B cell (primary cell): Measurements from ENCODE around the gene TTC32. TPM values are rescaled to one million over a fixed set of nuclear protein-coding genes. Genes with fewer than 3 reads are reported as not detected.

Experiments
- ATAC-seq: fragments of 200-7000 bp; cut with Tn5 transposase; one replicate; pipeline ENCODE4 v1.10.0; 2021; ENCODE audit warnings: low read depth, mild to moderate bottlenecking, moderate number of reproducible peaks, moderate library complexity
- CTCF ChIA-PET: fragments of 350-600 bp; sonication (Branson Sonifier 250); formaldehyde crosslinking; loops from one replicate; lab custom pipeline; 2021; ENCODE audit warnings: antibody characterized with exemption, inconsistent platforms; lab: Charles Lee
- POLR2A ChIA-PET: fragments of 350-600 bp; sonication (Branson Sonifier 250); formaldehyde crosslinking; loops from one replicate; lab custom pipeline; 2021; ENCODE audit warnings: antibody characterized with exemption; lab: Charles Lee
- DNase-seq: peaks from one replicate; pipeline ENCODE4 v3.0.0; 2013
- H2AFZ ChIP-seq: 2 replicates; pipeline ENCODE4 v1.6.1; 2012; ENCODE audit warnings: mild to moderate bottlenecking, low read depth, low read length; ENCODE audit not compliant: insufficient read depth, poor library complexity, severe bottlenecking
- H3K27ac ChIP-seq, 2 donors: 1 replicate in 1 of 2; 2 replicates in 1 of 2; pipeline ENCODE4 v1.5.1; 2012 to 2013; ENCODE audit warnings: low read length in 2 of 2, mild to moderate bottlenecking in 2 of 2, moderate library complexity in 1 of 2
- H3K27me3 ChIP-seq, 4 experiments: fragments of 200-600 bp in 1 of 4; sonication (generic) in 1 of 4; replicated peaks in 1 of 4; 1 replicate in 2 of 4; 2 replicates in 2 of 4; pipeline versions ENCODE4 v1.6.1 to v1.7.0; 2013 to 2016; ENCODE audit warnings: low read length in 3 of 4, mild to moderate bottlenecking in 2 of 4, mixed read lengths in 1 of 4, moderate library complexity in 1 of 4; ENCODE audit not compliant: insufficient read depth in 4 of 4, control insufficient read depth in 3 of 4; ENCODE audit errors: control extremely low read depth in 1 of 4
- H3K36me3 ChIP-seq, 2 experiments: replicated peaks in 1 of 2; 1 replicate in 1 of 2; 2 replicates in 1 of 2; pipeline versions ENCODE4 v1.6.1 to v1.7.1; 2013; ENCODE audit warnings: low read length in 1 of 2; ENCODE audit not compliant: insufficient read depth in 2 of 2, control insufficient read depth in 1 of 2; ENCODE audit errors: control extremely low read depth in 1 of 2, extremely low read depth in 1 of 2
- H3K4me1 ChIP-seq, 2 donors: fragments of 200-600 bp in 1 of 2; sonication (generic) in 1 of 2; 1 replicate in 1 of 2; 2 replicates in 1 of 2; pipeline versions ENCODE4 v1.5.1 to v1.6.1; 2013 to 2017; ENCODE audit warnings: low read length in 2 of 2; ENCODE audit not compliant: control insufficient read depth in 2 of 2, insufficient read depth in 2 of 2
- H3K4me2 ChIP-seq: replicated peaks from 2 replicates; pipeline ENCODE3; 2012; ENCODE audit warnings: mild to moderate bottlenecking, low read depth, low read length; ENCODE audit not compliant: poor library complexity, severe bottlenecking
- H3K4me3 ChIP-seq, 5 experiments: fragments of 200-600 bp in 1 of 5; sonication (generic) in 1 of 5; 1 replicate in 3 of 5; 2 replicates in 2 of 5; pipeline versions ENCODE4 v1.5.1 to v1.7.0; 2011 to 2016; ENCODE audit warnings: low read length in 4 of 5, mild to moderate bottlenecking in 4 of 5, low read depth in 2 of 5, control low read depth in 1 of 5, moderate library complexity in 1 of 5; ENCODE audit not compliant: insufficient read depth in 1 of 5; ENCODE audit errors: control extremely low read depth in 1 of 5, extremely low read depth in 1 of 5
- H3K79me2 ChIP-seq: fragments of 200-600 bp; sonication (generic); one replicate; pipeline ENCODE4 v1.6.0; 2016; ENCODE audit warnings: low read length; ENCODE audit not compliant: control insufficient read depth, insufficient read depth
- H3K9ac ChIP-seq: fragments of 200-600 bp; sonication (generic); 2 replicates; pipeline ENCODE4 v1.6.1; 2017; ENCODE audit warnings: mild to moderate bottlenecking, low read length, moderate library complexity
- H3K9me3 ChIP-seq, 3 donors: one replicate each; pipeline versions ENCODE4 v1.6.1 to v1.7.1; 2013; ENCODE audit warnings: low read length in 2 of 3; ENCODE audit not compliant: control insufficient read depth in 2 of 3, insufficient read depth in 1 of 3; ENCODE audit errors: control extremely low read depth in 1 of 3
- H4K20me1 ChIP-seq: 2 replicates; pipeline ENCODE4 v1.6.0; 2012; ENCODE audit warnings: mild to moderate bottlenecking, low read length; ENCODE audit not compliant: insufficient read depth, control insufficient read depth, poor library complexity, severe bottlenecking
- H3K27ac Mint-ChIP-seq: one replicate; pipeline ENCODE4 v1.8.0; 2021; ENCODE audit warnings: mixed read lengths
- H3K27me3 Mint-ChIP-seq: one replicate; pipeline ENCODE4 v1.8.0; 2021; ENCODE audit warnings: mixed read lengths
- H3K4me1 Mint-ChIP-seq: one replicate; pipeline ENCODE4 v1.8.0; 2021; ENCODE audit warnings: mixed read lengths
- H3K4me3 Mint-ChIP-seq: one replicate; pipeline ENCODE4 v1.8.0; 2021; ENCODE audit warnings: mixed read lengths
- H3K9me3 Mint-ChIP-seq: one replicate; pipeline ENCODE4 v1.8.0; 2022; ENCODE audit warnings: mixed read lengths; ENCODE audit not compliant: insufficient read depth
- EZH2 ChIP-seq: IDR thresholded peaks from 2 replicates; pipeline ENCODE4 v1.6.1; 2012; ENCODE audit warnings: borderline replicate concordance, low read depth, mild to moderate bottlenecking, moderate library complexity, low read length; ENCODE audit not compliant: insufficient read depth, poor library complexity, severe bottlenecking
- WGBS: methylation state at CpG from one replicate; pipeline ENCODE4 v1.1.5; 2013; ENCODE audit warnings: missing lambda C conversion rate; ENCODE audit not compliant: insufficient coverage; 5-methylcytosine and 5-hydroxymethylcytosine counted together
- intact Hi-C: fragments of 100-400 bp; cut with micrococcal nuclease; formaldehyde crosslinking; loops from one replicate; pipeline ENCODE4 v1.10.0; 2022
- polyA plus RNA-seq: library from polyadenylated mRNA; depleted of rRNA; stranded (reverse); fragments of >200 nt; gene quantifications from 2 replicates; pipeline ENCODE4 v1.2.3, GENCODE V29; 2012
- total RNA-seq, 2 donors: library from RNA; stranded (reverse); fragments of 120-200 nt in 1 of 2; gene quantifications; 1 replicate in 1 of 2; 2 replicates in 1 of 2; pipeline versions ENCODE4 v1.2.3 to v1.2.4, GENCODE V29; 2013 to 2022
- TF ChIP-seq, protein P1 (sequence below): fragments of 200-600 bp; IDR thresholded peaks from one replicate; pipeline ENCODE4 v1.8.0; 2022; ENCODE audit warnings: antibody characterized with exemption, mild to moderate bottlenecking

The TTC32 gene
- total and polyA plus RNA-seq, 2 donors (not counting 1 experiment from before 2014, with no cell fraction given), result 27.7 to 38.1 TPM

DNA sequence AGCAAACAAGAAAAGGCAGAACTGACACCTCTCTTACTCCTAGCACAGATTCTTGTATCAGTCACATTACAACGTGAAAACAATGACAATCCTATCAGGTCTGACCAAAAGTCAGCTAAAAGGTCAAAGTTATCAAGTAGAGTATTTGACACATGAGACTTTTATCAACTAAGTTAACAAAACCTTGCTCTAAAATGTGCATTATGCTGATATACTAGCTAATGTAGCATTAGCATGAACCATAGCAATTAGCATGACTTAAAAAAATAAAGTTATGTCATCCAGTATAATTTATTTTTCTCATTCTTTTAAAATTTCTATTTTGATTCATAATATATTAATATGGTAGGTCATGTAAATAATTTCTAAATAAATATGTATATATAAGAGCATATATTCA, 41.4 kb upstream of the TTC32 start:
- H3K4me2 ChIP-seq, result no peak overlapping the region
- H3K4me1 ChIP-seq, result no peaks in the 10 kb centered on the region
- H3K36me3 ChIP-seq, result peaks cover 0 to 1% of the 10 kb centered on the region in 2 experiments
- H3K27me3 Mint-ChIP-seq, result no peaks in the 10 kb centered on the region
- intact Hi-C loops, result no loop called here
- TF ChIP-seq EZH2, result no peak
- TF ChIP-seq, protein P1, sequence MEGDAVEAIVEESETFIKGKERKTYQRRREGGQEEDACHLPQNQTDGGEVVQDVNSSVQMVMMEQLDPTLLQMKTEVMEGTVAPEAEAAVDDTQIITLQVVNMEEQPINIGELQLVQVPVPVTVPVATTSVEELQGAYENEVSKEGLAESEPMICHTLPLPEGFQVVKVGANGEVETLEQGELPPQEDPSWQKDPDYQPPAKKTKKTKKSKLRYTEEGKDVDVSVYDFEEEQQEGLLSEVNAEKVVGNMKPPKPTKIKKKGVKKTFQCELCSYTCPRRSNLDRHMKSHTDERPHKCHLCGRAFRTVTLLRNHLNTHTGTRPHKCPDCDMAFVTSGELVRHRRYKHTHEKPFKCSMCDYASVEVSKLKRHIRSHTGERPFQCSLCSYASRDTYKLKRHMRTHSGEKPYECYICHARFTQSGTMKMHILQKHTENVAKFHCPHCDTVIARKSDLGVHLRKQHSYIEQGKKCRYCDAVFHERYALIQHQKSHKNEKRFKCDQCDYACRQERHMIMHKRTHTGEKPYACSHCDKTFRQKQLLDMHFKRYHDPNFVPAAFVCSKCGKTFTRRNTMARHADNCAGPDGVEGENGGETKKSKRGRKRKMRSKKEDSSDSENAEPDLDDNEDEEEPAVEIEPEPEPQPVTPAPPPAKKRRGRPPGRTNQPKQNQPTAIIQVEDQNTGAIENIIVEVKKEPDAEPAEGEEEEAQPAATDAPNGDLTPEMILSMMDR, result no peak
- no peak overlapping the region for H3K27ac ChIP-seq
- H4K20me1 ChIP-seq, result no peaks in the 10 kb centered on the region
- WGBS, result no CpG with 5 or more reads among the region's 1 CpG
- H3K9ac ChIP-seq, result no peak overlapping the region
- ChIA-PET CTCF (interaction anchor here (1.3 kb wide), 1 partner anchor 13 kb away, joined by 5 read pairs; no protein-coding TSS in a partner anchor), POLR2A (no interaction called here)
- DNase-seq (no peak), ATAC-seq (no peak)
- H3K9me3 ChIP-seq, result no peaks in the 10 kb centered on the region
- no peaks in the 10 kb centered on the region for H3K9me3 Mint-ChIP-seq
- H3K4me3 Mint-ChIP-seq, result no peak overlapping the region
- no peaks in the 10 kb centered on the region for H3K79me2 ChIP-seq
- H3K27me3 ChIP-seq, result no peaks in the 10 kb centered on the region
- no peak overlapping the region for H3K4me3 ChIP-seq
- H3K4me1 Mint-ChIP-seq, result no peaks in the 10 kb centered on the region
- H3K27ac Mint-ChIP-seq, result no peak overlapping the region
- H2AFZ ChIP-seq, result no peak overlapping the region

DNA sequence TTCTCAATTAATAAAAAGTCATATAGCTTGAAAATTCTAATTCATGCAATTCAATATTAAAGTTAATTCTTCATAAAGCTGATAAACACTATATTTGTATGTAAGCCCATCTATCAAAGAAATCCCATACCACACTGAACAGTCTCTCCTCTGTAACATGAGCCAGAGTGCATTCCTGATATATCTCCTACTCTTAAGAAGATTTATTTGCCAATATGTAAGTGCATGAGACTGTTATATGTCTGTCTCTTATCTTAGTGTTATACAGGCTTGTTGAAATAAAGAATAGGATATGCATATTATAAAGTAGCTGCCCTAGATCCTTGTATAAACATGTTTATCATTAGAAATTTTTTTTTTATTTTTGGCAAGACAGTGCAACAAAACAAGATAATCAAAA, 40.4 kb upstream of the TTC32 start:
- no peaks in the 10 kb centered on the region for H3K4me1 ChIP-seq
- Mint-ChIP-seq H3K27ac (no peak overlapping the region), H3K4me3 (no peak overlapping the region), H3K9me3 (no peaks in the 10 kb centered on the region), H3K27me3 (no peaks in the 10 kb centered on the region), H3K4me1 (no peaks in the 10 kb centered on the region)
- DNase-seq (no peak), ATAC-seq (no peak)
- no peaks in the 10 kb centered on the region for H3K79me2 ChIP-seq
- H4K20me1 ChIP-seq, result no peaks in the 10 kb centered on the region
- H2AFZ ChIP-seq, result no peak overlapping the region
- H3K36me3 ChIP-seq, result no peaks in the 10 kb centered on the region
- intact Hi-C loops, result no loop called here
- no peaks in the 10 kb centered on the region for H3K27me3 ChIP-seq
- no peak for TF ChIP-seq EZH2
- TF ChIP-seq, protein P1, result no peak
- no peak overlapping the region for H3K4me3 ChIP-seq
- no peak overlapping the region for H3K27ac ChIP-seq
- no peak overlapping the region for H3K9ac ChIP-seq
- POLR2A ChIA-PET, result no interaction called here
- CTCF ChIA-PET, result interaction anchor here (1.5 kb wide), 1 partner anchor 14 kb away, joined by 4 read pairs; no protein-coding TSS in a partner anchor
- no peaks in the 10 kb centered on the region for H3K9me3 ChIP-seq
- H3K4me2 ChIP-seq, result no peak overlapping the region
